ENCODE data around the gene SMS. TPM values are rescaled to one million over a fixed set of nuclear protein-coding genes. Genes with fewer than 3 reads are reported as not detected.
"Not testable (repeated sequence)": the region's sequence is repeated elsewhere in the genome, so short reads cannot be mapped to it uniquely, and the experiment has no call there.

The SMS gene
- total RNA-seq, 1 donor from 2014 or later: 46.3 TPM

GRCh38 chrX:21949689-21950088, 9.2 kb downstream of the SMS start:
- intact Hi-C loops (cut with micrococcal nuclease): loop anchor here (10.0 kb wide), 1 partner anchor 575 kb away; the partner anchor contains the start of gene CNKSR2

- intact Hi-C loops (cut with micrococcal nuclease): not testable (repeated sequence)
Observed at GRCh38 chrX:21950557-21950956, 10.0 kb downstream of the SMS start.

GRCh38 chrX:21952624-21953023, 12.1 kb downstream of the SMS start:
- intact Hi-C loops (cut with micrococcal nuclease): no loop called here

GRCh38 chrX:21953195-21953830, 12.8 kb downstream of the SMS start:
- intact Hi-C loops (cut with micrococcal nuclease): not testable (repeated sequence)

- intact Hi-C loops (cut with micrococcal nuclease): no loop called here
Observed at GRCh38 chrX:21955403-21956189, 15.1 kb downstream of the SMS start.

- intact Hi-C loops (cut with micrococcal nuclease): no loop called here
Observed at GRCh38 chrX:21956783-21957182, 16.3 kb downstream of the SMS start.

GRCh38 chrX:21958187-21958586, 17.7 kb downstream of the SMS start:
- intact Hi-C loops (cut with micrococcal nuclease): no loop called here

GRCh38 chrX:21958916-21959315, 18.4 kb downstream of the SMS start:
- intact Hi-C loops (cut with micrococcal nuclease): no loop called here

- intact Hi-C loops (cut with micrococcal nuclease): no loop called here
Observed at GRCh38 chrX:21959362-21960051, 19.0 kb downstream of the SMS start.

- intact Hi-C loops (cut with micrococcal nuclease): no loop called here
Observed at GRCh38 chrX:21960569-21961541, 20.3 kb downstream of the SMS start.

GRCh38 chrX:21962361-21962760, 21.9 kb downstream of the SMS start:
- intact Hi-C loops (cut with micrococcal nuclease): no loop called here

GRCh38 chrX:21963269-21963668, 22.8 kb downstream of the SMS start:
- intact Hi-C loops (cut with micrococcal nuclease): no loop called here

GRCh38 chrX:21963731-21964405, 23.4 kb downstream of the SMS start:
- intact Hi-C loops (cut with micrococcal nuclease): no loop called here

- intact Hi-C loops (cut with micrococcal nuclease): no loop called here
Observed at GRCh38 chrX:21966866-21967265, 26.4 kb downstream of the SMS start.

- intact Hi-C loops (cut with micrococcal nuclease): no loop called here
Observed at GRCh38 chrX:21968333-21968732, 27.8 kb downstream of the SMS start.

- intact Hi-C loops (cut with micrococcal nuclease): loop anchor here (5.0 to 10.0 kb wide), 4 partner anchors 43 to 1694 kb away; partner anchors contain the start of gene PRDX4
Observed at GRCh38 chrX:21970326-21970725, 29.8 kb downstream of the SMS start.

GRCh38 chrX:21972046-21972445, 31.5 kb downstream of the SMS start:
- intact Hi-C loops (cut with micrococcal nuclease): loop anchor here (1.0 to 10.0 kb wide), 5 partner anchors 31 to 1693 kb away; partner anchors contain the start of gene PRDX4

GRCh38 chrX:21972721-21973120, 32.2 kb downstream of the SMS start:
- intact Hi-C loops (cut with micrococcal nuclease): loop anchor here (1.0 to 10.0 kb wide), 5 partner anchors 31 to 1692 kb away; partner anchors contain the start of gene PRDX4

- intact Hi-C loops (cut with micrococcal nuclease): loop anchor here (1.0 to 10.0 kb wide), 6 partner anchors 12 to 1691 kb away; partner anchors contain the start of genes MBTPS2 and PRDX4
Observed at GRCh38 chrX:21973321-21974010, 33.0 kb downstream of the SMS start.

All from T-helper 1 cell treated with Interleukin-12 subunit alpha and Interleukin-12 subunit beta and Interleukin-4 antibody, amounts not matched to agents 30 ng/mL and 1 ng/mL, for 36 hours (primary cell).